Astrocyte (in vitro differentiated cells and primary cell): ENCODE data around the gene SPATA16.

ENCODE experiments used
- CTCF ChIP-seq: IDR thresholded peaks from 2 replicates; pipeline ENCODE4 v1.5.1; 2011; ENCODE audit warnings: low read depth, mild to moderate bottlenecking, inconsistent platforms, low read length, moderate library complexity; ENCODE audit not compliant: insufficient read depth
- EZH2 ChIP-seq: IDR thresholded peaks from 2 replicates; pipeline ENCODE4 v1.6.1; 2012; ENCODE audit warnings: mild to moderate bottlenecking, low read length, inconsistent platforms; ENCODE audit not compliant: insufficient read depth

GRCh38 chr3:172973799-172974198 lies 167.2 kb downstream of the SPATA16 start:
- TF ChIP-seq CTCF: no peak
- TF ChIP-seq EZH2: no peak
